HepG2 (cell line): ENCODE data around the gene YIF1A. TPM values are rescaled to one million over a fixed set of nuclear protein-coding genes. Genes with fewer than 3 reads are reported as not detected.

Source experiments
- ADNP ChIP-seq: sonication (generic); formaldehyde crosslinking; IDR thresholded peaks from 2 replicates; pipeline ENCODE4 v1.4.0; 2020; ENCODE audit warnings: missing genetic modification reagents
- AGO2 ChIP-seq: fragments of 200-400 bp; formaldehyde crosslinking; optimal IDR thresholded peaks from 2 replicates; pipeline ENCODE3; 2017; ENCODE audit warnings: mild to moderate bottlenecking, low read depth, low read length, moderate library complexity
- ARID4A ChIP-seq: sonication (generic); formaldehyde crosslinking; IDR thresholded peaks from 2 replicates; pipeline ENCODE4 v1.5.0; 2020; ENCODE audit warnings: mild to moderate bottlenecking, missing genetic modification reagents, borderline replicate concordance
- EP300 ChIP-seq, 3 experiments: sonication (generic) in 1 of 3; formaldehyde crosslinking in 1 of 3; IDR thresholded peaks; 2 replicates each; pipeline versions ENCODE4 v1.5.1 to v1.6.1; 2011 to 2020; ENCODE audit warnings: low read depth in 2 of 3, low read length in 2 of 3, borderline replicate concordance in 1 of 3, improper control_type of control experiment in 1 of 3, mild to moderate bottlenecking in 1 of 3, missing genetic modification reagents in 1 of 3, moderate library complexity in 1 of 3
- FLYWCH1 ChIP-seq: sonication (generic); formaldehyde crosslinking; IDR thresholded peaks from 2 replicates; pipeline ENCODE4 v1.8.1; 2023; ENCODE audit warnings: mild to moderate bottlenecking, missing genetic modification reagents
- HIVEP1 ChIP-seq: sonication (generic); formaldehyde crosslinking; IDR thresholded peaks from 2 replicates; pipeline ENCODE4 v1.4.0; 2020; ENCODE audit warnings: mild to moderate bottlenecking, missing genetic modification reagents
- HNRNPUL1 ChIP-seq: fragments of 200-400 bp; formaldehyde crosslinking; IDR thresholded peaks from 2 replicates; pipeline ENCODE4 v1.6.1; 2017; ENCODE audit warnings: low read depth, mild to moderate bottlenecking, low read length, moderate library complexity
- MLX ChIP-seq: IDR thresholded peaks from 2 replicates; pipeline ENCODE4 v1.6.1; 2016
- NKX3-1 ChIP-seq: sonication (generic); formaldehyde crosslinking; IDR thresholded peaks from 2 replicates; pipeline ENCODE4 v1.5.0; 2020; ENCODE audit warnings: missing genetic modification reagents
- PCBP2 ChIP-seq: fragments of 200-400 bp; formaldehyde crosslinking; optimal IDR thresholded peaks from 2 replicates; pipeline ENCODE3; 2018; ENCODE audit warnings: low read length, low read depth; ENCODE audit not compliant: poor library complexity, severe bottlenecking
- RBFOX2 ChIP-seq: fragments of 200-400 bp; formaldehyde crosslinking; IDR thresholded peaks from 2 replicates; pipeline ENCODE4 v1.6.1; 2017; ENCODE audit warnings: low read depth, mild to moderate bottlenecking, low read length
- SSRP1 ChIP-seq: IDR thresholded peaks from 2 replicates; pipeline ENCODE4 v1.6.1; 2016; ENCODE audit warnings: control low read depth
- TRIM24 ChIP-seq: sonication (generic); formaldehyde crosslinking; IDR thresholded peaks from 2 replicates; pipeline ENCODE4 v1.8.0; 2022; ENCODE audit warnings: mild to moderate bottlenecking, missing genetic modification reagents
- ZBTB4 ChIP-seq: sonication (generic); formaldehyde crosslinking; IDR thresholded peaks from 2 replicates; pipeline ENCODE4 v1.4.0; 2020; ENCODE audit warnings: missing genetic modification reagents, mild to moderate bottlenecking, borderline replicate concordance
- ZMAT3 ChIP-seq: sonication (generic); formaldehyde crosslinking; conservative IDR thresholded peaks from 2 replicates; pipeline ENCODE4 v1.7.0; 2021; ENCODE audit warnings: missing genetic modification reagents
- ZNF160 ChIP-seq: sonication (generic); formaldehyde crosslinking; IDR thresholded peaks from 2 replicates; pipeline ENCODE4 v1.8.0; 2022; ENCODE audit warnings: mild to moderate bottlenecking, inconsistent platforms, missing genetic modification reagents
- ZNF230 ChIP-seq: sonication (generic); formaldehyde crosslinking; IDR thresholded peaks from 2 replicates; pipeline ENCODE4 v1.4.0; 2020; ENCODE audit warnings: mild to moderate bottlenecking, missing genetic modification reagents
- ZNF567 ChIP-seq: sonication (generic); formaldehyde crosslinking; IDR thresholded peaks from 2 replicates; pipeline ENCODE4 v1.8.1; 2023; ENCODE audit warnings: mild to moderate bottlenecking, missing genetic modification reagents, borderline replicate concordance
- ZNF576 ChIP-seq: sonication (generic); formaldehyde crosslinking; IDR thresholded peaks from 2 replicates; pipeline ENCODE4 v1.4.0; 2020; ENCODE audit warnings: mild to moderate bottlenecking, missing genetic modification reagents
- ZNF619 ChIP-seq: sonication (generic); formaldehyde crosslinking; IDR thresholded peaks from 2 replicates; pipeline ENCODE4 v1.4.0; 2020; ENCODE audit warnings: mild to moderate bottlenecking, missing genetic modification reagents
- ZNF777 ChIP-seq: sonication (generic); formaldehyde crosslinking; IDR thresholded peaks from 2 replicates; pipeline ENCODE4 v1.4.0; 2020; ENCODE audit warnings: missing genetic modification reagents
- polyA plus RNA-seq, 8 experiments: library from polyadenylated mRNA; depleted of rRNA in 3 of 8; stranded (reverse) in 7 of 8; unstranded in 1 of 8; fragments of >200 nt; fragmentation: Illumina TruSeq in 4 of 8; extraction: Trizol in 4 of 8; gene quantifications; 2 replicates each; pipeline versions ENCODE4 v1.2.1 to v1.2.3, GENCODE V29; 2011 to 2016; ENCODE audit warnings: low read depth in 4 of 8, missing spikeins in 1 of 8, mixed read lengths in 1 of 8; ENCODE audit not compliant: insufficient read depth in 1 of 8
- total RNA-seq, 5 experiments: library from RNA; depleted of rRNA; stranded (reverse); fragments of >200 nt; fragmentation: Illumina TruSeq; extraction: Trizol; gene quantifications; 2 replicates each; pipeline ENCODE4 v1.2.3, GENCODE V29; 2016; ENCODE audit warnings: low read depth in 1 of 5

The YIF1A gene
- total and polyA plus RNA-seq, 2 of the 13 experiments (the other 11 are each of a cell fraction or from before 2014, with no cell fraction given): 133 to 145 TPM

- TF ChIP-seq ZBTB4 (CRISPR knock-in tag) (no peak), AGO2 (peak; percentile 76), EP300 (IDR thresholded peaks at IDR 0.05; ENCODE audit: low read depth in 2 of 2, low read length in 2 of 2) (no peak), EP300 (CRISPR knock-in tag; IDR thresholded peaks at IDR 0.05; ENCODE audit: borderline replicate concordance) (no peak), HNRNPUL1 (no peak), FLYWCH1 (CRISPR knock-in tag) (no peak), ZNF777 (CRISPR knock-in tag) (peak; percentile 20; the same call in 1 of the 2 replicates), TRIM24 (CRISPR knock-in tag) (no peak), ZNF230 (CRISPR knock-in tag) (no peak), ZNF576 (no peak), SSRP1 (CRISPR knock-in tag) (no peak), ARID4A (CRISPR knock-in tag) (peak; percentile 45; the same call in 1 of the 2 replicates), HIVEP1 (CRISPR knock-in tag) (no peak; the same call in 1 of the 2 replicates), ZNF619 (CRISPR knock-in tag) (no peak), NKX3-1 (no peak), RBFOX2 (peak; percentile 56; the same call in 1 of the 2 replicates), ZNF160 (CRISPR knock-in tag) (no peak), ZMAT3 (no peak), PCBP2 (no peak), ZNF567 (CRISPR knock-in tag) (no peak), MLX (CRISPR knock-in tag) (no peak), ADNP (CRISPR knock-in tag) (no peak)
Observed at GRCh38 chr11:66313321-66314185, 24.6 kb upstream of the YIF1A start (continued).
